Stomach (tissue), 4 donors: ENCODE results near the gene SEH1L.

ENCODE experiments used
- EP300 ChIP-seq: sonication (generic); formaldehyde crosslinking; IDR thresholded peaks from one replicate; pipeline ENCODE4 v1.6.1; 2017; ENCODE audit warnings: antibody characterized with exemption
- POLR2A ChIP-seq, 4 donors: fragments of 450-650 bp; IDR thresholded peaks; one replicate each; pipeline ENCODE4 v1.6.1; 2016; ENCODE audit warnings: antibody characterized with exemption in 4 of 4, control low read depth in 2 of 4, mild to moderate bottlenecking in 1 of 4, moderate library complexity in 1 of 4
- TF ChIP-seq, protein P1 (sequence below), 7 experiments: fragments of 450-650 bp in 4 of 7; fragments of 200-600 bp in 3 of 7; sonication (generic) in 3 of 7; IDR thresholded peaks; one replicate each; pipeline ENCODE4 v1.5.1; 2016 to 2019; ENCODE audit warnings: antibody characterized with exemption in 7 of 7, control low read depth in 2 of 7, mild to moderate bottlenecking in 1 of 7

DNA sequence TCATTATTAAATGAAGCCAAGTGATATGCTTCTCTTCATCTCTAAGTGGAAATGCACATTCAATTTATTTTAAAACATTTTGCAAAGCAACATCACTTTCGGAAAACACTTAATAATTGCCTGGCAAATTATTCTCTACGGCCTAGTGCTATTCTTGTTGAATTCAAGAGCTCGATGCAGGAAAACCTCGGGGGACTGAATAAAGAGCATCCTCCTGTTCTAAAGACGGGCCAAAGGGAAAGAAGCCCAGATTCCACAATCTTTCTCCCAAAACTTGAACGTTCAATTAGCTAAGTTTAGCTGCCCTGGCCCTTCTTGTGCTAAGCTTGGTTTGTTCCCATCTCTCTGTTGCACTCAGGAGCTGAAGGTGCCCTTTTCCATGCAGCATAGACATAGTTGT lies 23.2 kb upstream of the SEH1L start:
- TF ChIP-seq, protein P1, sequence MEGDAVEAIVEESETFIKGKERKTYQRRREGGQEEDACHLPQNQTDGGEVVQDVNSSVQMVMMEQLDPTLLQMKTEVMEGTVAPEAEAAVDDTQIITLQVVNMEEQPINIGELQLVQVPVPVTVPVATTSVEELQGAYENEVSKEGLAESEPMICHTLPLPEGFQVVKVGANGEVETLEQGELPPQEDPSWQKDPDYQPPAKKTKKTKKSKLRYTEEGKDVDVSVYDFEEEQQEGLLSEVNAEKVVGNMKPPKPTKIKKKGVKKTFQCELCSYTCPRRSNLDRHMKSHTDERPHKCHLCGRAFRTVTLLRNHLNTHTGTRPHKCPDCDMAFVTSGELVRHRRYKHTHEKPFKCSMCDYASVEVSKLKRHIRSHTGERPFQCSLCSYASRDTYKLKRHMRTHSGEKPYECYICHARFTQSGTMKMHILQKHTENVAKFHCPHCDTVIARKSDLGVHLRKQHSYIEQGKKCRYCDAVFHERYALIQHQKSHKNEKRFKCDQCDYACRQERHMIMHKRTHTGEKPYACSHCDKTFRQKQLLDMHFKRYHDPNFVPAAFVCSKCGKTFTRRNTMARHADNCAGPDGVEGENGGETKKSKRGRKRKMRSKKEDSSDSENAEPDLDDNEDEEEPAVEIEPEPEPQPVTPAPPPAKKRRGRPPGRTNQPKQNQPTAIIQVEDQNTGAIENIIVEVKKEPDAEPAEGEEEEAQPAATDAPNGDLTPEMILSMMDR (IDR thresholded peaks at IDR 0.05): no peak
- no peak for TF ChIP-seq POLR2A (IDR thresholded peaks at IDR 0.05)
- no peak for TF ChIP-seq EP300
